Sigmoid colon (tissue), 7 donors: ENCODE measurements around the gene HDGFL2. TPM values are rescaled to one million over a fixed set of nuclear protein-coding genes. Genes with fewer than 3 reads are reported as not detected.

Experiments used
- DNase-seq: peaks from one replicate; pipeline ENCODE4 v3.0.0-alpha.2; 2019
- H3K27ac ChIP-seq, 4 donors: fragments of 200-600 bp; sonication (generic); one replicate each; pipeline ENCODE4 v1.5.1; 2016 to 2019; ENCODE audit warnings: mild to moderate bottlenecking in 1 of 4
- H3K27me3 ChIP-seq, 3 donors: fragments of 200-600 bp; sonication (generic); one replicate each; pipeline ENCODE4 v1.5.1; 2019; ENCODE audit warnings: mild to moderate bottlenecking in 1 of 3
- H3K36me3 ChIP-seq, 4 donors: fragments of 200-600 bp; sonication (generic); one replicate each; pipeline ENCODE4 v1.5.1; 2016 to 2019
- H3K4me1 ChIP-seq, 4 donors: fragments of 200-600 bp; sonication (generic); one replicate each; pipeline ENCODE4 v1.5.1; 2017 to 2019
- H3K4me3 ChIP-seq, 4 donors: fragments of 200-600 bp; sonication (generic); one replicate each; pipeline ENCODE4 v1.5.1; 2017 to 2019; ENCODE audit warnings: mild to moderate bottlenecking in 2 of 4, moderate library complexity in 1 of 4
- H3K9me3 ChIP-seq, 4 donors: fragments of 200-600 bp in 3 of 4; sonication (generic) in 3 of 4; one replicate each; pipeline versions ENCODE4 v1.5.1 to v1.6.1; 2013 to 2019
- EP300 ChIP-seq, 4 donors: sonication (generic); formaldehyde crosslinking; IDR thresholded peaks; one replicate each; pipeline ENCODE4 v1.6.1; 2017; ENCODE audit warnings: antibody characterized with exemption in 4 of 4
- POLR2A ChIP-seq, 2 donors: fragments of 450-650 bp; IDR thresholded peaks; one replicate each; pipeline ENCODE4 v1.6.1; 2016; ENCODE audit warnings: antibody characterized with exemption in 2 of 2, mild to moderate bottlenecking in 2 of 2, moderate library complexity in 2 of 2
- POLR2AphosphoS5 ChIP-seq, 4 donors: sonication (generic); formaldehyde crosslinking; IDR thresholded peaks; one replicate each; pipeline ENCODE4 v1.6.1; 2017; ENCODE audit warnings: antibody characterized with exemption in 4 of 4
- WGBS, 2 donors: extraction: QIAGEN DNeasy Blood & Tissue Kit; methylation state at CpG; one replicate each; pipeline ENCODE4 v1.1.7; 2013; 5-methylcytosine and 5-hydroxymethylcytosine counted together
- intact Hi-C: fragments of 100-400 bp; cut with DNase I; formaldehyde crosslinking; loops from one replicate; pipeline ENCODE4 v1.15.1; 2023
- polyA plus RNA-seq, 3 donors: library from polyadenylated mRNA; stranded (reverse); fragments of 200-250 nt; gene quantifications; one replicate each; pipeline ENCODE4 v1.2.3, GENCODE V29; 2013
- total RNA-seq, 4 donors: library from RNA; depleted of rRNA; stranded (reverse); fragments of >200 nt; gene quantifications; one replicate each; pipeline ENCODE4 v1.1.0, GENCODE V29; 2016
- TF ChIP-seq, protein P1 (sequence below), 4 experiments: fragments of 450-650 bp in 3 of 4; fragments of 200-600 bp in 1 of 4; IDR thresholded peaks; one replicate each; pipeline ENCODE4 v1.5.1; 2016 to 2019; ENCODE audit warnings: antibody characterized with exemption in 4 of 4, mild to moderate bottlenecking in 3 of 4, moderate library complexity in 2 of 4
- donor health status: healthy with polysubstance abuse.
- donor health status: Bipolar disorder and iron deficiency.
- donor health status: healthy.

Gene HDGFL2
- total and polyA plus RNA-seq, 7 donors = 19.8 to 78.2 (median 39.2) TPM

DNA sequence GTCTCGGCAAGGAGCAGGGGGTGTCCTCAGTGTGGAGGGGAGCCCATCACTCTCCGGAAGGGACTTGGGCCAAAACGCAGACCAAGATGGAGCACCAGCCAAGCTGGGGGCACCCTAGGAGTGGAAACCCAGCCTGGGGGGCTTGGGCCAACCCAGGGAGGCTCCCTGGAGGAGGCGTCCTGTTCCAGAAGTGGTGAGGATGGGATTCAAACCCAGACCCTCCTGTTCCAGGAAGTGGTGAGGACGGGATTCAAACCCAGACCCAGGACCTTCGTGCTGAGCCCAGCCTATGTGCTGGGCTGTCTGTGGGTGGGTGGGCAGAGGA lies 47.0 kb downstream of the HDGFL2 start:
- intact Hi-C loops = loop anchor here (5.0 to 10.0 kb wide), 3 partner anchors 62 to 534 kb away; partner anchors contain the start of genes EEF2, TNFAIP8L1 and UBXN6
- no peaks in the 10 kb centered on the region for H3K9me3 ChIP-seq
- peak overlapping the region; percentile 91 to 98 (median 94) for H3K27ac ChIP-seq
- H3K36me3 ChIP-seq = peaks cover 0 to 21% (median 8%) of the 10 kb centered on the region in 4 donors
- WGBS, 2 donors = 89 to 93% methylated on average over 6 of the region's 6 CpGs
- TF ChIP-seq, protein P1, sequence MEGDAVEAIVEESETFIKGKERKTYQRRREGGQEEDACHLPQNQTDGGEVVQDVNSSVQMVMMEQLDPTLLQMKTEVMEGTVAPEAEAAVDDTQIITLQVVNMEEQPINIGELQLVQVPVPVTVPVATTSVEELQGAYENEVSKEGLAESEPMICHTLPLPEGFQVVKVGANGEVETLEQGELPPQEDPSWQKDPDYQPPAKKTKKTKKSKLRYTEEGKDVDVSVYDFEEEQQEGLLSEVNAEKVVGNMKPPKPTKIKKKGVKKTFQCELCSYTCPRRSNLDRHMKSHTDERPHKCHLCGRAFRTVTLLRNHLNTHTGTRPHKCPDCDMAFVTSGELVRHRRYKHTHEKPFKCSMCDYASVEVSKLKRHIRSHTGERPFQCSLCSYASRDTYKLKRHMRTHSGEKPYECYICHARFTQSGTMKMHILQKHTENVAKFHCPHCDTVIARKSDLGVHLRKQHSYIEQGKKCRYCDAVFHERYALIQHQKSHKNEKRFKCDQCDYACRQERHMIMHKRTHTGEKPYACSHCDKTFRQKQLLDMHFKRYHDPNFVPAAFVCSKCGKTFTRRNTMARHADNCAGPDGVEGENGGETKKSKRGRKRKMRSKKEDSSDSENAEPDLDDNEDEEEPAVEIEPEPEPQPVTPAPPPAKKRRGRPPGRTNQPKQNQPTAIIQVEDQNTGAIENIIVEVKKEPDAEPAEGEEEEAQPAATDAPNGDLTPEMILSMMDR (IDR thresholded peaks at IDR 0.05) = no peak
- TF ChIP-seq POLR2AphosphoS5 (IDR thresholded peaks at IDR 0.05) (no peak), POLR2A (IDR thresholded peaks at IDR 0.05) (no peak), EP300 (IDR thresholded peaks at IDR 0.05) (no peak)
- no peak for DNase-seq
- no peaks in the 10 kb centered on the region for H3K27me3 ChIP-seq
- peak overlapping the region; percentile 53 to 73 (median 60) for H3K4me3 ChIP-seq
- H3K4me1 ChIP-seq = peaks cover 0 to 50% (median 34%) of the 10 kb centered on the region in 4 donors

DNA sequence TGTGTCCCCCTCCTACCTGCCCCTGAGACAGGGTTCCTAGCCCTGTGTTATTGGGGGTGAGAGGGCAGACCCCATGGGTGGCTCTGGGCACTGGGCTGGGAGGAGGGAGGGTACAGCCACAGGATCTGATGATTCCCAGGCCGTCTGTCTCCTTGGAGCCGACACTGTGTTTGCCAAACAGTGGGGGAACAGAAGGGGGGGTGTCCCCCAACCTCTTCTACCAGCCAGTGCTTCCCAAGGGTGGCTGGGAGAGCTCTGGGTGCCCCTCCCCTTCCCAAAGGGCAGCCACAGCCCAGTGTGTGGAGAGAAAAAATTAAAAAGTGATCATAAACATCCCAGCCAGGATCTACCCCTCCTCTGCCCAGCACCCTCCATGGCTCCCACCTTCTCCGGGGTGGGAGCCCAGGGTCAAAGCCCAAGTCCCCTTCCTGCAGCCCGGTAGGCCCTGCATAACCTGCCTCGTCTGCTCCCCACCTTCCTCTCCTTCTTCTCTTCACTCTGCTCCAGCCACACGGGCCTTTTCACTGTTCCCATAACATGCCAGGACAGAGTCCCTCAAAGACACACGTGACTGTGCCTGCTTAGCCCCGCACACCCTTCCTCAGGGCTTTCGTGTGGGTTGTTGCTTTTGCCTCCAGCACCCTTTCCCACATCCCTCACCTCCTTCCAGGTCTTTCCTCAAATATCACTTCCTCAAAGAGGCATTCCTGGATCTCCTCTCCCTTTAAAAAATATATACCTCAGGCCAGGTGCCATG lies 47.6 kb downstream of the HDGFL2 start:
- intact Hi-C loops = loop anchor here (5.0 to 10.0 kb wide), 4 partner anchors 62 to 535 kb away; partner anchors contain the start of genes EEF2, TNFAIP8L1, UBXN6 and YJU2
- Histone ChIP-seq H3K27ac (peak overlapping the region; percentile 91 to 98 (median 94)), H3K36me3 (peaks cover 0 to 18% (median 8%) of the 10 kb centered on the region in 4 donors), H3K27me3 (no peaks in the 10 kb centered on the region), H3K4me3 (peak overlapping the region in 2 of 4 donors; percentile 60 to 73), H3K4me1 (peaks cover 0 to 46% (median 33%) of the 10 kb centered on the region in 4 donors), H3K9me3 (no peaks in the 10 kb centered on the region)
- 42 to 64% methylated on average over 9 of the region's 9 CpGs for WGBS, 2 donors
- DNase-seq = peak; percentile 95
- TF ChIP-seq POLR2A (IDR thresholded peaks at IDR 0.05) (no peak), EP300 (IDR thresholded peaks at IDR 0.05) (peak; percentile 63 to 91 (median 74)), POLR2AphosphoS5 (IDR thresholded peaks at IDR 0.05) (peak; percentile 77 to 89 (median 82))
- TF ChIP-seq, protein P1 (IDR thresholded peaks at IDR 0.05) = no peak

DNA sequence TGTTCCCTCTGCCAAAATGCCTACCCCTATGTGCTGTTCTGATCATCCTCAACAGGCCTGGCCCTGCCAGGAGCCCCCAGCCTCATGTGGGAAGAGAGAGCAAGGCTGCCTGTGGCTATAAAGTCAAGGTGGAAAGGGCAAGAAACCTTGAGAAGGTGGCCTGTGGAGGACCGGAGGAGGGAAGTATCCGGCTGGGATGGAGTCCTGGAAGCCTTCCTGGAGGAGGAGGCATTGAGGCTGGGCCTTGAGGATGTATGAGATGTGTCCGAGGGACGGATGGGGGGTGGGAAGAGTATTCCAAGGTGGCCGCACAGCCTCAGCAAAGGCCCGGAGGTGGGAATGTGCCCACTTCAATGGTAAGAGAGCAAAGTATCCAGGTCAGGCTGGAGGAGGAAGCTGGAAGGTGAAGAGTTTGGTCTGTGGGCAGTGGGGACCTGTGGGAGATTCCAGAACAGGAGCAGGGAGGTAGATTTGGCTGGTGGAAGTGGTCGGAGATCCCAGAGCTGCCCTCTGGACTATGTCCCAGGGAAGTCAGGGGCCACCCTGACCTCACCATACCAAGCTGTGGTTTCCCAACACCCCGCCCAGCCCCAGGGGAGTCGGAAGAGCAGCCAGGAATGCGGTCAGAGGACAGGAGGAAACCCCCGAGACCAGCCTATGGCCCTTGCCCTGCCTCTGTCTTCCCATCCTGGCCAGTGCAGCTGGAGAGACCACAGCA lies 49.2 kb downstream of the HDGFL2 start:
- TF ChIP-seq EP300 (IDR thresholded peaks at IDR 0.05) (no peak), POLR2A (IDR thresholded peaks at IDR 0.05) (no peak), POLR2AphosphoS5 (IDR thresholded peaks at IDR 0.05) (no peak)
- TF ChIP-seq, protein P1 (IDR thresholded peaks at IDR 0.05) = no peak
- no peak for DNase-seq
- Histone ChIP-seq H3K4me1 (peaks cover 0 to 33% (median 23%) of the 10 kb centered on the region in 4 donors), H3K27me3 (no peaks in the 10 kb centered on the region), H3K36me3 (peaks cover 0 to 2% (median under 1%) of the 10 kb centered on the region in 4 donors), H3K9me3 (no peaks in the 10 kb centered on the region), H3K4me3 (no peak overlapping the region), H3K27ac (peak overlapping the region in 3 of 4 donors; percentile 94 to 98 (median 95))
- 70 to 80% methylated on average over 11 of the region's 11 CpGs for WGBS, 2 donors
- intact Hi-C loops = loop anchor here (5.0 kb wide), 1 partner anchor 274 kb away; the partner anchor contains the start of gene YJU2

DNA sequence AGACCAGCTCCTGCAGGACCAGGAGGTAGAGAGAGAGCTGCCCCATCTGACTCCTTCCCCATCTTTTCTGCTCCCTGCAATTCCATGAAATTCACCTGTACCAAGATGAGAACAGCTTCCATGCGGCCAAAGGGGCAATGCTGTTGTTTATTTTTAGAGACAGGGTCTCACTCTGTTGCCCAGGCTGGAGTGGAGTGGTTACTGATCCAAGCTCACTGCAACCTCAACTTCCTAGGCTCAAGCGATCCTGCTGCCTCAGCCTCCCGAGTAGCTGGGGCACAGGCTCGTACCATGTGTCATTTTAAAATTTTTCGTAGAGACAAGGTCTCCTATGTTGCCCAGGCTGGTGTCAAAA lies 49.8 kb downstream of the HDGFL2 start:
- Histone ChIP-seq H3K27me3 (no peaks in the 10 kb centered on the region), H3K36me3 (no peaks in the 10 kb centered on the region), H3K4me1 (peaks cover 0 to 28% (median 17%) of the 10 kb centered on the region in 4 donors), H3K9me3 (no peaks in the 10 kb centered on the region), H3K4me3 (no peak overlapping the region), H3K27ac (peak overlapping the region in 2 of 4 donors; percentile 94 to 98)
- no peak for DNase-seq
- TF ChIP-seq POLR2AphosphoS5 (IDR thresholded peaks at IDR 0.05) = no peak
- no peak for TF ChIP-seq EP300 (IDR thresholded peaks at IDR 0.05)
- intact Hi-C loops = loop anchor here (5.0 kb wide), 1 partner anchor 275 kb away; the partner anchor contains the start of gene YJU2
- 86 to 90% methylated on average over 5 of the region's 5 CpGs for WGBS, 2 donors
